ENCODE data around the gene FBXL7.

FBXL7 gene

GRCh38 chr5:15722305-15722704, 222.3 kb downstream of the FBXL7 start:
- DNase-seq, result no peak

GRCh38 chr5:15727375-15727774, 227.4 kb downstream of the FBXL7 start:
- DNase-seq, result no peak

- DNase-seq, result no peak
These were observed 228.8 kb downstream of the FBXL7 start for GRCh38 chr5:15728811-15729210.

GRCh38 chr5:15731699-15732098, 231.7 kb downstream of the FBXL7 start:
- no peak for DNase-seq

GRCh38 chr5:15734058-15734457, 234.1 kb downstream of the FBXL7 start:
- no peak for DNase-seq

- DNase-seq, result no peak
These were observed 237.2 kb downstream of the FBXL7 start for GRCh38 chr5:15737036-15737821.

- DNase-seq, result no peak
These were observed 238.1 kb downstream of the FBXL7 start for GRCh38 chr5:15737871-15738664.

- DNase-seq, result no peak
These were observed 240.4 kb downstream of the FBXL7 start for GRCh38 chr5:15740383-15740782.

GRCh38 chr5:15741591-15741990, 241.6 kb downstream of the FBXL7 start:
- no peak for DNase-seq

- DNase-seq, result no peak
These were observed 246.9 kb downstream of the FBXL7 start for GRCh38 chr5:15746833-15747232.

- no peak for DNase-seq
These were observed 248.3 kb downstream of the FBXL7 start for GRCh38 chr5:15748266-15748665.

GRCh38 chr5:15752663-15753285, 252.8 kb downstream of the FBXL7 start:
- DNase-seq, result no peak

GRCh38 chr5:15753752-15754151, 253.8 kb downstream of the FBXL7 start:
- no peak for DNase-seq

- no peak for DNase-seq
These were observed 257.1 kb downstream of the FBXL7 start for GRCh38 chr5:15757103-15757502.

GRCh38 chr5:15757619-15758018, 257.6 kb downstream of the FBXL7 start:
- no peak for DNase-seq

- no peak for DNase-seq
These were observed 262.7 kb downstream of the FBXL7 start for GRCh38 chr5:15762668-15763067.

GRCh38 chr5:15763754-15764153, 263.8 kb downstream of the FBXL7 start:
- DNase-seq, result no peak

- DNase-seq, result no peak
These were observed 269.0 kb downstream of the FBXL7 start for GRCh38 chr5:15768936-15769335.

GRCh38 chr5:15772131-15772530, 272.2 kb downstream of the FBXL7 start:
- no peak for DNase-seq

GRCh38 chr5:15774632-15775031, 274.7 kb downstream of the FBXL7 start:
- no peak for DNase-seq

GRCh38 chr5:15776346-15776745, 276.4 kb downstream of the FBXL7 start:
- no peak for DNase-seq

GRCh38 chr5:15783734-15784133, 283.8 kb downstream of the FBXL7 start:
- no peak for DNase-seq

- DNase-seq, result no peak
These were observed 285.6 kb downstream of the FBXL7 start for GRCh38 chr5:15785531-15785981.

- DNase-seq, result no peak
These were observed 286.3 kb downstream of the FBXL7 start for GRCh38 chr5:15786326-15786725.

All from activated CD8-positive, alpha-beta memory T cell treated with anti-CD3 and anti-CD28 coated beads, Interleukin-2, amount 50 U/mL, for 4 hours (primary cell).